MM.1S (cell line): ENCODE measurements around the gene GAPDH.

ENCODE experiments used
- EZH2 ChIP-seq: fragments of 300-600 bp; sonication (generic); optimal IDR thresholded peaks from 2 replicates; pipeline ENCODE3; 2017; ENCODE audit warnings: low read depth, mild to moderate bottlenecking, antibody characterized with exemption, low read length, mixed read lengths
- EZH2phosphoT487 ChIP-seq: fragments of 300-600 bp; sonication (generic); IDR thresholded peaks from 2 replicates; pipeline ENCODE4 v1.6.1; 2018; ENCODE audit warnings: antibody characterized with exemption, low read length
- TF ChIP-seq, protein P1 (sequence below): fragments of 300-600 bp; sonication (generic); IDR thresholded peaks from 2 replicates; pipeline ENCODE4 v1.5.1; 2016; ENCODE audit warnings: antibody characterized with exemption, low read length, mixed read lengths

DNA sequence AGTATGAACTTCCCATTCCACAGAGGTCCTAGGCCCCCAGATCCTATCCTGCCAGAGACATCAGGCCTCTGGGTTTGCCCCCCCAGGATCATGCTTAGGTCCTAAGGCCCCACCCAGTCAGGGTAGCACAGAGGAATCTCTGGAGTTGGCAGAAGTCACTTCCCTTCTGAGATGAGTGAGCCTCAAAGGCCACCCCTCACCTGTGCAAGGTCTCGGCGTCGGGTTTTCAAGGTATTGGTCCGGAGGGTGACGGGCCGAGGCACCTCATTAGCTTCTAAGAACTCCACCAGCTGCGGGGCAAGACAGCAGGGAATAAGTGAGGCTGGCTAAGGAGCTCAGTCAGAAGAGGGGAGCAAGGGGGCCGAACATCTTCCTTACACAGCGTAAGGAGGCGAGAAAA, 28.6 kb downstream of the GAPDH start:
- TF ChIP-seq EZH2 (no peak), EZH2phosphoT487 (no peak)
- TF ChIP-seq, protein P1, sequence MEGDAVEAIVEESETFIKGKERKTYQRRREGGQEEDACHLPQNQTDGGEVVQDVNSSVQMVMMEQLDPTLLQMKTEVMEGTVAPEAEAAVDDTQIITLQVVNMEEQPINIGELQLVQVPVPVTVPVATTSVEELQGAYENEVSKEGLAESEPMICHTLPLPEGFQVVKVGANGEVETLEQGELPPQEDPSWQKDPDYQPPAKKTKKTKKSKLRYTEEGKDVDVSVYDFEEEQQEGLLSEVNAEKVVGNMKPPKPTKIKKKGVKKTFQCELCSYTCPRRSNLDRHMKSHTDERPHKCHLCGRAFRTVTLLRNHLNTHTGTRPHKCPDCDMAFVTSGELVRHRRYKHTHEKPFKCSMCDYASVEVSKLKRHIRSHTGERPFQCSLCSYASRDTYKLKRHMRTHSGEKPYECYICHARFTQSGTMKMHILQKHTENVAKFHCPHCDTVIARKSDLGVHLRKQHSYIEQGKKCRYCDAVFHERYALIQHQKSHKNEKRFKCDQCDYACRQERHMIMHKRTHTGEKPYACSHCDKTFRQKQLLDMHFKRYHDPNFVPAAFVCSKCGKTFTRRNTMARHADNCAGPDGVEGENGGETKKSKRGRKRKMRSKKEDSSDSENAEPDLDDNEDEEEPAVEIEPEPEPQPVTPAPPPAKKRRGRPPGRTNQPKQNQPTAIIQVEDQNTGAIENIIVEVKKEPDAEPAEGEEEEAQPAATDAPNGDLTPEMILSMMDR, result no peak
